Keratinocyte (primary cell): Measurements from ENCODE around the gene NAA16. TPM values are rescaled to one million over a fixed set of nuclear protein-coding genes. Genes with fewer than 3 reads are reported as not detected.
A peak's percentile ranks its signal among the peaks of the same experiment; 100 is the strongest.

Experiments used
- DNase-seq: peaks from one replicate; pipeline ENCODE4 v3.0.0-alpha.2; 2011; ENCODE audit warnings: low read depth, missing footprints, low spot score
- FAIRE-seq: peaks from 2 replicates; lab custom pipeline; 2011; peaks lifted over from hg19 to GRCh38; lab: Jason Lieb, UNC
- H2AFZ ChIP-seq: 2 replicates; pipeline ENCODE4 v1.6.0; 2012; ENCODE audit warnings: low read length, control low read depth, inconsistent platforms; ENCODE audit not compliant: control insufficient read depth
- H3K27ac ChIP-seq: 2 replicates; pipeline ENCODE4 v1.5.1; 2011; ENCODE audit warnings: low read length; ENCODE audit not compliant: control insufficient read depth, insufficient read depth
- H3K27me3 ChIP-seq: 3 replicates; pipeline ENCODE4 v1.6.0; 2011; ENCODE audit warnings: low read length; ENCODE audit not compliant: control insufficient read depth, insufficient read depth; ENCODE audit errors: extremely low read depth
- H3K36me3 ChIP-seq, 2 experiments: 2 replicates in 1 of 2; 3 replicates in 1 of 2; pipeline ENCODE4 v1.5.1; 2011; ENCODE audit warnings: low read length in 2 of 2, mild to moderate bottlenecking in 1 of 2; ENCODE audit not compliant: control insufficient read depth in 2 of 2, insufficient read depth in 2 of 2; ENCODE audit errors: extremely low read depth in 1 of 2
- H3K4me1 ChIP-seq: 3 replicates; pipeline ENCODE4 v1.5.1; 2011; ENCODE audit warnings: low read length; ENCODE audit not compliant: control insufficient read depth, insufficient read depth; ENCODE audit errors: extremely low read depth
- H3K4me2 ChIP-seq: 3 replicates; pipeline ENCODE4 v1.6.0; 2011; ENCODE audit warnings: low read depth, low read length; ENCODE audit not compliant: control insufficient read depth, insufficient read depth; ENCODE audit errors: extremely low read depth
- H3K4me3 ChIP-seq, 3 experiments: fragments of 200-600 bp in 1 of 3; sonication (generic) in 1 of 3; 2 replicates in 2 of 3; 3 replicates in 1 of 3; pipeline ENCODE4 v1.5.1; 2011 to 2016; ENCODE audit warnings: low read length in 3 of 3, mild to moderate bottlenecking in 3 of 3, control low read depth in 2 of 3, inconsistent platforms in 1 of 3, low read depth in 1 of 3, mixed read lengths in 1 of 3, mixed run types in 1 of 3, moderate library complexity in 1 of 3; ENCODE audit not compliant: control insufficient read depth in 2 of 3, insufficient read depth in 2 of 3; ENCODE audit errors: extremely low read depth in 1 of 3
- H3K79me2 ChIP-seq: 2 replicates; pipeline ENCODE4 v1.6.0; 2012; ENCODE audit warnings: low read length; ENCODE audit not compliant: control insufficient read depth, insufficient read depth
- H3K9ac ChIP-seq: 3 replicates; pipeline ENCODE4 v1.6.0; 2011; ENCODE audit warnings: low read length; ENCODE audit not compliant: control insufficient read depth, insufficient read depth; ENCODE audit errors: extremely low read depth
- H3K9me1 ChIP-seq: 3 replicates; pipeline ENCODE4 v1.6.0; 2011; ENCODE audit warnings: low read length; ENCODE audit not compliant: control insufficient read depth, insufficient read depth; ENCODE audit errors: extremely low read depth
- H3K9me3 ChIP-seq: 2 replicates; pipeline ENCODE4 v1.5.1; 2012; ENCODE audit warnings: low read depth, low read length; ENCODE audit not compliant: control insufficient read depth
- H4K20me1 ChIP-seq: 3 replicates; pipeline ENCODE4 v1.6.0; 2011; ENCODE audit warnings: low read length; ENCODE audit not compliant: control insufficient read depth, insufficient read depth; ENCODE audit errors: extremely low read depth
- EZH2 ChIP-seq: IDR thresholded peaks from one replicate; pipeline ENCODE4 v1.6.1; 2012; ENCODE audit warnings: inconsistent platforms, mild to moderate bottlenecking, low read length, moderate library complexity
- dilution Hi-C: fragments of 300-500 bp; cut with MboI; formaldehyde crosslinking; loops from one replicate; pipeline ENCODE4 v1.7.0; 2020; ENCODE audit warnings: low sequenced_read_pairs; ENCODE audit not compliant: extremely low pct_ligation_motif_present
- polyA plus RNA-seq, 5 experiments: library from polyadenylated mRNA; depleted of rRNA in 3 of 5; stranded (reverse) in 3 of 5; stranded (forward) in 1 of 5; unstranded in 1 of 5; fragments of >200 nt; gene quantifications; 1 replicate in 1 of 5; 2 replicates in 3 of 5; 3 replicates in 1 of 5; pipeline versions ENCODE4 v1.2.1 to v1.2.3, GENCODE V29; 2011 to 2012; ENCODE audit warnings: missing spikeins in 2 of 5, low read depth in 1 of 5, low replicate concordance in 1 of 5
- TF ChIP-seq, protein P1 (sequence below), 3 experiments: IDR thresholded peaks in 1 of 3; conservative IDR thresholded peaks in 1 of 3; optimal IDR thresholded peaks in 1 of 3; 2 replicates in 2 of 3; 3 replicates in 1 of 3; pipeline versions ENCODE3 to v1.5.1; 2011; ENCODE audit warnings: low read length in 3 of 3, mild to moderate bottlenecking in 3 of 3, moderate library complexity in 2 of 3, control low read depth in 1 of 3, inconsistent platforms in 1 of 3; ENCODE audit not compliant: insufficient read depth in 2 of 3; ENCODE audit errors: extremely low read depth in 1 of 3

The NAA16 gene
- polyA plus RNA-seq, 1 donor (not counting 4 experiments of a cell fraction or from before 2014, with no cell fraction given) = 12.0 TPM

DNA sequence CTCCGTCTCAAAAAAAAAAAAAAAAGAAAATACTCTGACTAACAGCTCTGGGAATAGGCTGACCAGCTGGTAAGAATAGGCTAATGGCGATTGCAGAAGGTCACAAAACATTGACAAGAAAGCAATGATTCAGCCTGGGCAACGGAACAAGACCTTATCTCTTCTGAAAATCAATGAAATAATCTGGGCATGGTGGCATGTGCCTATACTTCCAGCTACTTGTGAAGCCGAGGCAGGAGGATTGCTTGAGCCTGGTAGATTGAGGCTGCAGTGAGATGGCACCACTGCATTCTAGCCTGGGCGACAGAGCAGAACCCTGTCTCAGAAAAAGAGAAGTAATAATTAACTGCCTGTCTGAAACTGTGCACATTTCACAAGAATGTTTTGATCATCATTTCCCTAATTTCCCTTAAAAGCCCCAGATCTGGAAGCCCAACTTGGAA lies 28.9 kb upstream of the NAA16 start:
- no peaks in the 10 kb centered on the region for H3K9me3 ChIP-seq
- TF ChIP-seq, protein P1, sequence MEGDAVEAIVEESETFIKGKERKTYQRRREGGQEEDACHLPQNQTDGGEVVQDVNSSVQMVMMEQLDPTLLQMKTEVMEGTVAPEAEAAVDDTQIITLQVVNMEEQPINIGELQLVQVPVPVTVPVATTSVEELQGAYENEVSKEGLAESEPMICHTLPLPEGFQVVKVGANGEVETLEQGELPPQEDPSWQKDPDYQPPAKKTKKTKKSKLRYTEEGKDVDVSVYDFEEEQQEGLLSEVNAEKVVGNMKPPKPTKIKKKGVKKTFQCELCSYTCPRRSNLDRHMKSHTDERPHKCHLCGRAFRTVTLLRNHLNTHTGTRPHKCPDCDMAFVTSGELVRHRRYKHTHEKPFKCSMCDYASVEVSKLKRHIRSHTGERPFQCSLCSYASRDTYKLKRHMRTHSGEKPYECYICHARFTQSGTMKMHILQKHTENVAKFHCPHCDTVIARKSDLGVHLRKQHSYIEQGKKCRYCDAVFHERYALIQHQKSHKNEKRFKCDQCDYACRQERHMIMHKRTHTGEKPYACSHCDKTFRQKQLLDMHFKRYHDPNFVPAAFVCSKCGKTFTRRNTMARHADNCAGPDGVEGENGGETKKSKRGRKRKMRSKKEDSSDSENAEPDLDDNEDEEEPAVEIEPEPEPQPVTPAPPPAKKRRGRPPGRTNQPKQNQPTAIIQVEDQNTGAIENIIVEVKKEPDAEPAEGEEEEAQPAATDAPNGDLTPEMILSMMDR (optimal IDR thresholded peaks at IDR 0.05 in 1 of 3, IDR thresholded peaks at IDR 0.05 in 1 of 3, conservative IDR thresholded peaks at IDR 0.05 in 1 of 3; ENCODE audit: extremely low read depth in 1 of 3, insufficient read depth in 2 of 3, low read length in 3 of 3) = no peak
- no peak for TF ChIP-seq EZH2
- no peaks in the 10 kb centered on the region for H3K36me3 ChIP-seq
- H3K4me3 ChIP-seq = no peak overlapping the region
- no peak overlapping the region for H3K9ac ChIP-seq
- DNase-seq (no peak), FAIRE-seq (no peak)
- no peaks in the 10 kb centered on the region for H4K20me1 ChIP-seq
- no peaks in the 10 kb centered on the region for H3K9me1 ChIP-seq
- no peak overlapping the region for H3K4me2 ChIP-seq
- H3K27me3 ChIP-seq = no peaks in the 10 kb centered on the region
- dilution Hi-C loops = no loop called here
- H2AFZ ChIP-seq = no peak overlapping the region
- peaks cover 11% of the 10 kb centered on the region for H3K4me1 ChIP-seq
- no peaks in the 10 kb centered on the region for H3K79me2 ChIP-seq
- no peak overlapping the region for H3K27ac ChIP-seq

DNA sequence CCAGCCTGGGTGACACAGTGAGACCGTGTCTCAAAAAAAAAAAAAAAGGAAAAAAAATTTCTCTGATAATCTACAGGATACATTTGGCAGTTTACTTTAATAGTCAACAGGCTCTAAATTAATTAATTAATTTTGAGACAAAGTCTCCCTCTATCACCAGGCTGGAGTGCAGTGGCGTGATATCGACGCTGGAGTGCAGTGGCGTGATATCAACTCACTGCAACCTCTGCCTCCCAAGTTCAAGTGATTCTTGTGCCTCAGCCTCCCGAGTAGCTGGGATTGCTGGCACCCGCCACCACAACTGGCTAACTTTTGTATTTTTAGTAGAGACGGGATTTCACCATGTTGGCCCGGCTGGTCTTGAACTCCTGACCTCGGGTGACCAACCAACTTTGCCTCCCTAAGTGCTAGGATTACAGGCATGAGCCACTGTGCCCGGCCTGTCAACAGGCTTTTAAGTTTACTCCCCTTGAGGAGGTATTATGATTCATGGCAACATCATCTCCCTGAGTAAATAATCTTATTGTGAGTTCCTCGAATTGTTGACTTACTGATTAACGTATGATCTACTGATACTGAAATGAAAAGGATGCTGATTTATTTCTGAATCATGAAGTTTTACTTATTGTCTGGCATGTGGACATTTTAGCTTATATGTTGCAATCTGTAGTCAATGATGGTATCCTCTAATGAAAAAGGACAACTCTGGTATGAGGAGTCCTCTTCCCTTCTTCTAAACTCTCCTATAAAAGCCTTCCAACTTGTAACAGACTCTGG lies 26.4 kb upstream of the NAA16 start:
- Histone ChIP-seq H3K4me1 (peaks cover 11% of the 10 kb centered on the region), H3K9me3 (no peaks in the 10 kb centered on the region), H3K27me3 (no peaks in the 10 kb centered on the region), H3K36me3 (no peaks in the 10 kb centered on the region), H3K9ac (peak overlapping the region; percentile 36), H4K20me1 (no peaks in the 10 kb centered on the region), H3K79me2 (no peaks in the 10 kb centered on the region), H3K4me3 (no peak overlapping the region), H3K27ac (peak overlapping the region; percentile 92), H2AFZ (peak overlapping the region; percentile 78), H3K4me2 (peak overlapping the region; percentile 44), H3K9me1 (no peaks in the 10 kb centered on the region)
- dilution Hi-C loops = no loop called here
- TF ChIP-seq, protein P1 (optimal IDR thresholded peaks at IDR 0.05 in 1 of 3, IDR thresholded peaks at IDR 0.05 in 1 of 3, conservative IDR thresholded peaks at IDR 0.05 in 1 of 3; ENCODE audit: extremely low read depth in 1 of 3, insufficient read depth in 2 of 3, low read length in 3 of 3) = no peak
- TF ChIP-seq EZH2 = no peak
- peak; percentile 83 for DNase-seq
- peak; percentile 75 for FAIRE-seq
